HG03097 (cell line): ENCODE measurements around the gene BAG5.
A peak's percentile ranks its signal among the peaks of the same experiment; 100 is the strongest.

Experiments used
- ATAC-seq: cut with Tn5 transposase; IDR thresholded peaks from one replicate; pipeline ENCODE4 v1.9.1; 2021; ENCODE audit not compliant: unreplicated experiment, low FRiP score

BAG5 gene

DNA sequence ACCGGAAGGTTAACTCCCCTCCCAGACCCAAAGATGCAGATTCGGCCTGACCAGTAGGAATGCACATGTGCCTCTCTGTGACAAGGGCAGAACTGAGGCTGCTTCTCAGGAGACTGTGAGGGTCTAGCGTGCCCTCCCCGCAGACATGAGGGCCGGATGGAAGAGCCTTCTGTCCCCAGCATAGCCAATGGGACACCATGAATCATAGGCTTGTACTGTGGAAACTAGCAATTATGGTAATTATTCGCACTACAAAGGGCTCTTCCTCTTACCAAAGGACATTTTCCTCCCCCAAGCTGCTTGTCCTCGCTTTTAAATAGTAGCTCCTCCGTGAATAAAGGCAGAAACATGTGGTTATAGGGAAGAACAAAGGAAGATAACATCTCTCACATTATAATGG, 6.5 kb upstream of the BAG5 start:
- ATAC-seq, result no peak

DNA sequence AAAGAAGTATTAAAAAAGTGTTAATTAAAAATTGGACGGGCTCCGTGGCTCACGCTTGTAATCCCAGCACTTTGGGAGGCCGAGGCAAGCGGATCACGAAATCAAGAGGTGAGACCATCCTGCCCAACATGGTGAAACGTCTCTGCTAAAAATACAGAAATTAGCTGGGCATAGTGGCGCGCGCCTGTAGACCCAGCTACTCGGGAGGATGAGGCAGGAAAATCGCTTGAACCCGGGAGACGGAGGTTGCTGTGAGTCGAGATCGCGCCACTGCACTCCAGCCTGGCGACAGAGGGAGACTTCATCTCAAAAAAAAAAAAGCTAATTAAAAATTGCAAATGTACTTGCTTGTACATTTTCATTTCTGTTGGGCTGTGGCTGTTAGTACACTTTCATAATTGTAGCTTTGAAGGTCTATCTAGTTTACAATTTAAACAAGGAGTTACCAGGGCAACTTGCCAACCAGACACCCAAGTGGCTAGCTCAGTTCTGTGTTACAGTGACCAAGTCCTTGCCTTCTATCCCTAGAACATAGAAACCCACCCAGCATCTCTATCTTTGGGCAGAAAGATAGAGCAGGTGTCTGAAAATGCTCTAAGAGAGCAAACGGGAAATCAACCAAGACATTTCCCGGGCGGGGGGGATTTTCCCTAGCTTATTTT, 1.5 kb upstream of the BAG5 start:
- no peak for ATAC-seq

DNA sequence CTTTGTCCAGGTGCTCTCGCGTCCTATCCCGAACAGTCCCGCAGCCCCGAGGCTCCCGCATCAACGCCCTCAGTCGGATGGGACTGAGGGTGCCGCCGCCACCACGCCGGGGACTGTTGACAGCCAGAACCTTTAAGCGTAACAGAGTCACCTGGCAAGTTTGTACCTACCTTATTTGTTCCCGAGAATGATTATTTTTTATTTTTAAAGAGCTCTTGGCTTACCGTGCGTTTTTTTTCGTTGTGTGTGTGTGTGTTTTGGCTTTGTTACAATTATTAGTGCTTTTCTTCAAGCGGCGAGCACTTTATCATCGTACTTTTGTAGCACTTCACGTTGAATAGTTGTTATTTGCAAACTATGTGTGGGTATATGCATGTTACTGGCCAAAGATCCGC, 766 bp upstream of the BAG5 start:
- ATAC-seq, result no peak

DNA sequence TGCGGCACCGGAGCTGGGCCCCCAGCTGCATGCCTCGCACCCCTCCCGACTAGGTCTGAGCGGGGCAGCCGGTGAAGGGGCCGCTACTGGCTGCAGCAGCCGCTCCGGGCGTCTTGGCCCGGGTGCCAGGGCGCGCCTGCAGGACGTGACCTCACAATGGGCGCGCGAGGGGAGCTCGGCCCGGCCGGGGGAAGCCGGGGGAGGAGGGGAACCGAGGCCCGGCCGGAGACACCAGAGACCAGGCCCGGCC, 353 bp downstream of the BAG5 start:
- ATAC-seq, result peak; percentile 31

DNA sequence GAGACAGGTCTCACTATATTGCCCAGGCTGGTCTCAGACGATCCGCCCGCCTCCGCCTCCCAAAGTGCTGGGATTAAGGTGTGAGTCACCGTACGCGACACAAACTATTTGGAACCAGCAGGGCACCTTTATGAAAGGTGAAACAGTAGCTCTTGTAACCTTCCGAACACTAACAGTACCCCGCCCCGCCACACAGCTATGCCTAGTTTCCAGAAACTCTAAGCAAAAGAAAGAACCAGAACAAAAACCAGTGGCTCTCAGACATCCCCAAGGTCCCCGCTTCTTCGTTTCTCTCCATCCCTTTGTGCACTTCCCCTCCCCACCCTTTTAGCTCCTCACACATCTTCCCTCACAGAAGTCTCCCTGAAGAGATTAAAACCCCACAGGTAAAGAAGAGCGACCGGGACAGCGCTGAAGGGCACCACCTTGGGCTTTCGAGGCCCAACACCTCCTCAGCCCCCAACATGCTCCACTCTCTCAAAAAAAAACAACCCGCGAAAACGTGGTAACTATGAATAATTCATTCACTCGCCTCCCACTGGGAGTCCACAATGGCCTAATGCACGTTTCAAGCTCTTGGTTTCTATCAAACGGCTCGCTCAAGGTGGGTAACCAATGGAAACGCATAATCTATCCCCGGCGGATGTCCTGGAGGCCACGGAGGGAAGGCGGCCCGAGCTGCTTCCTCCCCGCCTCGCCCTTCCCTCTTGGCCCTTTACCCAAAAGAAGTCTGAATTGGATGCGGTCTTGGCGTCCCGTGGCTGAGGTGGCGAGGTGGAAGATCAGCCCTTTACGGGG, 877 bp downstream of the BAG5 start:
- ATAC-seq, result no peak

DNA sequence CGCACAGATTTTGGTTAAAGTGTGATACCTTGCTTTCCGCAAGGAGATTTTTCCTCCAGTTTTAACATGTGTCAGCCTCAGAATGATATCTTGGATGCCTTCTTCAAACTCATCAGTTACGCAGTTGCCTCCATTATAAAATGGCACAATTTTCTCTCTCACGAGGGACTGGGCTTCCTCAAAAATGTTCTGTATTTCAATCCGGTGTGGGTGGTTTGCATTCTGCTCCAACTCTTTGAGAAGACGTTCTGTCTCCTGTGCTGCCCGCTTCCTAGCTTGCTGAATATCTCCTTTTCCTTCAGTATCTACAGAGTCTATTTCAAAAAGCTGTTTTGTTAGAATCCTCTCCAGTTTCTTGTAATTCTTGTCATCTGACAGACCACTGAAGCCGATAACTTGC, 1.8 kb downstream of the BAG5 start:
- no peak for ATAC-seq

DNA sequence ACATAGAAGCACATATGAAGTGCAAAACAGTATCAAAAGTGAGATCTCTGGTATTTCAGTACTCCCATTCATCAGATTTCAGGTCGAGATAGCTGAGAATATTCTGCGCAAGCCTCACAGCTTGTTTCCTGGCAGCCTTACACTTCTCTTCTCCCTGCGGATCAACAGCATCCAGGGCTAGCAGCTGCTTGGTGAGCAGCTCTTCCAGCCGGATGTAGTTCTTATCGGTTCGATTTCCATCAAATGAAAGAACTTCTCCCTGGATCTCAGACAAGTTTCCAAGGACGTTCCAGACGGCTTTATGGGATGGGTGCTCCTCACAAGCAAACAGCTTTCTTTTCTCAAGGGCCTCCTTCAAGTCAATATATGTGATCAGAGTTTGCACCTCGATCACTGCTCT, 2.7 kb downstream of the BAG5 start:
- no peak for ATAC-seq

DNA sequence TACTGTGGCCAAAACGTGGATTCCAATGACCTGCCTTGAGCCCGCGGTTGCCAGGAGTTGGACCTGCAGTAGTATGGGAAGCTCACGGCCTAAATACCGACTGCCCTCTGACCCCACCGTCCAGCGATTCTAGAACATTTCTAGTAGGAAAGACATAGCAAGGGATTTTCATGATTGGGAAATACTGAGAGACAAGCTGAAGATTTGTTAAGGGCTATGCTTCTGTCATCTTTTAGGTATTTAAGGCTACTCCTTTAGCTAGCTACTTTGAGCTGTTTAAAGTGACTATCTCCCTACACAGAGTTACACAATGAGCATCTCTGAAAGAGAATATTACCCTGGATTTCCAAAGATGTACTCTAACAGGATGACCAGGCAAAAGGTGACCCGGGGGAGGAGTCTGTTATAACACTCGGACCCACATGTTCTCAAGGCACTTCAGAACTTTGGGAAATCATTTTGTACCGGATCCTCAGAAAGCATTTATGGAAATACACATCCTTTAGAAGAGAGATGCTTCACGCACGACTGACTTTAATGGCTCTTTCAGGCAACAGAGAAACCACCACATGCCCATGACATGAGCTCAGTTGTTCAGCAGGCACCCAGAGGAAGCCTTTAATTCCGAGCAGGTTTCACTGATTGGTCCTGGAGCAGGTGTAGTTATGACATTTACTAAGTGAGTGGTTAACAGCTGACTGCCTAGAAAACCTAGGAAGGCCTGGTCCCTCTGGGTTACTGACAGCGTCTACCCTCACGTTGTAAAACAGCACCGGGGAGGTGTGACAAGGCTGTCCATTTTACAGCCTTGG, 4.2 kb downstream of the BAG5 start:
- no peak for ATAC-seq

DNA sequence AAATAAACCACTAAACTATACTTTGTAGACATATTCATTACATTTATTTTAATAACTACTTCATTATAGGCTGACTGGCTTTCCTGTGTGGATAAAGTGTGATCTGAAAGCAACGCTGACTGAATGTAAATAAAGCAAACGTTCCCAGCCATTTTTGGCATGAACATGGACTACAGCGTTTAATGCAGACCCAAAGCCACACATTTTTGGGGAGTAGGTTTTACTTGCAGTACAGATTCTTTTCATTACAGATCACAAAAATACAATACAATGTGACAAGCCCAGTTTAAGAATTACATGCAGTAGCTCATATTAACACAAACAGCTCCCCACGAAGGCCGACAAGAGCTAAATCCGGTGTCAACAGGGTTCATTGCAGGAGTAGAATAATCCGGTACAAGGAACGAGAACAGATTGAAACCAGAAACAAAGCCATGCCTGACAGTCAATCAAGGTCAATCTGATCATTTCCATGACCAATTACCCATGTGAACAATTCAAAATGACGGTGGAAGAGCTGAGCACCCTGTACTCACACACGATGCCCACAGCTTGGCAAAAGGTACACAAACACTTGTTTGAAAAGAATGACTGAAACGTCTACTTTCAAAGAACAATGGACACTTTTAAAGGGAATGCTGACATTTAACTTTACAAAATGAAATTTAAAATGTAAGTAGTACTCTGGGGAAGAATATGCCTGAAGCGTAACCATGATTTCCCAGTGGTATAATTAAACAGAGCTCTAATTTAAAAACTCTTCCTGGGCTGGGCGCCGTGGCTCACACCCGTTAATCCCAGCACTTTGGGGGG, 5.3 kb downstream of the BAG5 start:
- ATAC-seq, result no peak

DNA sequence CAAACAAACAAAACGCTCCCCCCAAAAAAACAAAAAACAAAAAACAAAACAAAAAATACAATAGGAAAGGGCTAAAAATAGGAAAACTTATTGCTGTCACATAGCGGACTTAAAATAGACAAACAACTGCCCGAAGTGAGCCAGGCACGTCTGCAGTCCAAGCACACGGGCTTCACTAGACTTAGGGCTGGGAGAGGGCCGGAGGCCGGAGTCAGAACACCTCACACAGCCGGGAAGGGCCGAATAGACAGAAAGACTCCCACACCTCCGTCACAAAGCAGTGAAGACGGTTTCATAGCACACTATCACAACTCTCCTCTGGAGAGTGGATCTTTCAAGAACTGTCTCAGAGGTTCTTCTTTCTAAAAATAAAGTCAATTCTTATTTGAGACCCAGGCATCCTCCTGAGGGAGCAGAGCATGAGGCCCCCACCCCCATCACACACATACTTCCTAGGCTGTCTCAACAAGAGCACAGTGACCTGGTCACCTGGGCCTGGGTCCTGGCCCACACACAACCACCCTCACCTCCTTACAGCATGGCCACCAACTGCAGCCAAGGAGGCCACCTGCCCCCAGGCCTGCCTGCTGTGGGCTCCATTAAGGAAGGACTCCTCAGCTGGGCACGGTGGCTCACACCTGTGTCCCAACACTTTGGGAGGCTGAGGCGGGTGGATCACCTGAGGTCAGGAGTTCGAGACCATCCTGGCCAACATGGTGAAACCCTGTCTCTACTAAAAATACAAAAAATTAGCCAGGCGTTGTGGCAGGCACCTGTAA, 6.7 kb downstream of the BAG5 start:
- ATAC-seq, result no peak

DNA sequence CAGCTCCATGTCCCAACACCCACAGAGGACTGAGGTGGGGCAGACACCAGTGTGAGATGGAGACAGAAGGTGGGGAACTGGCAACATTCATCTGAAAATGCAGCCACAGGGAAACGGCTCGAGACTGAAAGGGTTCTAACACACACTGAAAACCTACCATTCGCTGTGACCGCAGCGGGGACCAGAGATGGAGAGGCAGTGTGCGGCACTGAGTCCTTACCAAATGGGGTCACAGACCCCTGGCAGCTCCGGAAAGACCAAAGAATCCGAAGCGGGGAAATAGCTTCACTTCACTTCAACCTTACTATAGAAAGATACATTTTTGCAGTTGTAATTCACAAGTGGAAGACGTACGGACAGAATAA, 9.6 kb downstream of the BAG5 start:
- no peak for ATAC-seq

DNA sequence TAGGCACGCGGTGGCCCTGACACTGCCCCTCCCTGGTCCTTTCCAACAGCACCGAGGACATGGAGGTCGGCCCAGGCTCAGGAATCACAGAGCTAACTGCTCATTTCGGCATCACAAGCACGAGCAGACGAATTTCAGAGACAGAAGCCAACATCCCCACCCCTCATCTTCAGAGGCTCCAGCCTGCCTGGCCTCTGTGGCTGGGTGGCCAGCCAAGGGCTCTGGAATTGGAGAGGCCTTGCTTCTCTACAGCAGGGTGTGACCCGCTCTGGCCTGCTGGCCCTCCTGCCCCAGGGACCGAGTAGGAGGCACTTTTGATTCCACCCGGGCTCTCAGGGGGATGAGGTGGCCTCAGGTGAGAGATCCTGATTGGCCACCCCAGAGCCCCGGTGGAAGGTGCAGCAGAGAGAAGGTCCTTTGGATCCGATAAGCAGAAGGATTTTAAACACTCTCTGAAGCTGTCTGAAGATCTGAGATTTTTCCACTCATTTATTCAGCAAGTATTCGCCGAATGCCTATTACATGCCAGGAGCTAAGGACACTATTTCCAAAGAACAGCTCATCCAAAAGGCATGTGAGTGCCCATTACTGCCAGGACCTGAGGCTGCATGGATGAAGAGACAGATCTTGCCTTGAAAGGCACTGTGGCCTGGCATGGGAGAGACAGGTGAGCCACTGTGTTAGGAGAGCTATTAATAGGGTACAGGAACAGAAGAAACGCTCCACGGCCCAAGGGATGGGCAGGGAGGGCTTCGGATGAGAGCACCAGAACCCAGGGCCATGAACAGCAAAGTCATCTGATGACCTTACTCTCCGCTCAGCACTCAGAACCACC, 10.2 kb downstream of the BAG5 start:
- no peak for ATAC-seq

DNA sequence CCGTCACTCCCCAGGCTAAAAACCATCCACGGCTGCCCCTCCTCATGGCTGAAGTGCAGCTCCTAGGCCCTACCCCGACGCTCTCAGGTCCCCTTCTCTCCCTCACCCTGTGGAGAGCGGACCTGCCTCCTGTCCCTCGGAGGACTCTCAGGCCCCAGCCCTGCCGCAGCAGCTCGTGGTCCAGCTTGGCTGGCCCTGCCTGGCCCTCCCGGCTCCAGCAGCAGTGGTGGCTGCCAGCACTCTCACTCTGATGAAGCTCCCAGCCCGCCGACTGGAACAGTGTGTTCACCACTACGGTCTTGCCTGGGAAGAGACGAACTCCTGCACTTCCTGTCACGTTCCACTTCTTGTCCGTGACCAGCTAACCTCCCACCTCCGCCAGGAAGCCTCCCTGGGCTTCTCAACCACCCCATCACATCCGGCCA, 11.1 kb downstream of the BAG5 start:
- ATAC-seq, result no peak

DNA sequence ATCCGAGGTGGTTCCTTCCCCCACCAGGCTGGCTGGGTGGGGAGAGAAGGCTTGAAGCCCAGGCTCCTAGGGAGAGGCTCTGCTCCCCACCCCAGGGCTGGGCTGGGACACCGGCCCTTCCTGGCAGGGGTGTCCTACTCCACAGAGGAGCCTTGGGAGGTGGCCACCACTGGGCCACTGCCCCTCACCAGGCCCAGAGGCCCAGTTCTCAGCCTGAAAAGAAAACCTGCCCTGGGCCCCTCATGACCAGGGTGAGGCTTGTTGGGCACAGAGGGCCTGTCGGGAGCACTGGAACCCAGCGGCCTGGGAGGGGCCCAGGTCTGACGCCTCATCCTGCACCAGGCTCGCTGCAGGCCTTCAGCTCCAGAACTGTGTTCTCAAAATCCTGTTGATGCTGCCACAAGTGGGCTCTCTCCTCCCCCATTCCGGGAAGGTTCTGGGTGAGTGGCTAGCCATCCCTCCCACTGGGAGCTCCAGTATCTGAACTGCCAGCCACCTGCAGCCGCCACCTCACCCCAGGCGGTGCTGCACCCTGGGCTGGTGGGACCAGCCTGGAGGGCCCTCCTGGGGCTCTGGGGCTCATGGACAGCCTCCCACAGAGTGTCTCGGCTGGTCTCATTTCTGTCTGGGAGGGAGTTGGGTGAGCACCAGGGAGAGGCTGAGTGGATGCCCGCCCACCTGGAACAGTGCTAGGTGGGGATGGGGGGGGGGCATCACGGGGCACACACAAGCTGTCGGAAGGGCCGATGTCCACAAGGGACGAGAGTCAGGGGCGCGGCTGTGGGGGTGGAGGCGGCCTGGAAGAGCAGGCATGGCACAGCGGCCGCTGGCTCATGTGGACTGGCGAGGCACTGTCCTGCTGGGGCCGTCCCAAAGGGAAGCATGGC, 11.8 kb downstream of the BAG5 start:
- ATAC-seq, result no peak

DNA sequence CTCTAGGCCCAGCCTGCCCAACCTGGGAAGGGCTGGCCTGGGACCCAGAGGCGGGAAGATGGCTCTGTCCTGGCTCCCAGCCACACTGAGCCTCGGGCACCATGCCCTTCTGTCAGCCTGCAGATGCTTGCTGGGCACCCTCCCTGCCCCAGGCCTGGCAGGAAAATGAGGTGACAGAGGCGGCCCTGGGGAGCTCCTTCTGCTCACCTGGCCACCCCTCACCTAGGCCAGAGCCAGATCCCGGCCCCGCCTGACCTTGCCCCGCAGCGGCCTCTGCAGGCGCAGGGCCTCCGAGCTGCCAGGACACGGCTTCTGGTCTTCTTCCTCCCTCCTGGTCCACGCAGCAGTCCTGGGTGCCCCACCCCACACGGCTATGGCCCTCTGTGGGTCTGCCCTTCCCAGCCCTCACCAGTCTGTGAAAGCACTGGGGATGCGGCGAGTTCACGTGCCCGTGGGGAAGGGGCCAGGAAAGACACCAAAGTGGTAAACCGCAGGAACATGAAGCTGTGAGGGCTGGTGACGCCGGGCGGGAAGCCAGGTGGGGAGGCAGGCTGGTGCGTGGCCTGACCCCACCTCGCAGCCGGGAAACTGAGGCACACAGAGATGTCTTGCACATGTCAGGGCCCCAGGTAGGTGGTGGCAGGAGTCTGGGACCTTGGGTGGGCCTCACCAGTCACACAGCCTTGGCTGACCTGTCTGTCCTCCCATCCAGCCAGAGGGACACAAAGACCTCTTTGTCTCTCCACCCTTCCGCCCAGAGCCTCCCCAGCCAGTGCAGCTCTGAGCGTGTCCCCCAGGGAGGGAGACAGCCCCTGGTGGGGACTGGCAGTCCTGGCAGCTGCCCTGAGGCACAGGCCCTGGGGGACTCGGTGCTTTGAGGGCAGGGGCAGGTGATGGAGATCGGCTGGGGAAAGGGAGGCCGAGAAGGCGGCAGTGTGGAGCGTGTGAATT, 12.8 kb downstream of the BAG5 start:
- no peak for ATAC-seq

DNA sequence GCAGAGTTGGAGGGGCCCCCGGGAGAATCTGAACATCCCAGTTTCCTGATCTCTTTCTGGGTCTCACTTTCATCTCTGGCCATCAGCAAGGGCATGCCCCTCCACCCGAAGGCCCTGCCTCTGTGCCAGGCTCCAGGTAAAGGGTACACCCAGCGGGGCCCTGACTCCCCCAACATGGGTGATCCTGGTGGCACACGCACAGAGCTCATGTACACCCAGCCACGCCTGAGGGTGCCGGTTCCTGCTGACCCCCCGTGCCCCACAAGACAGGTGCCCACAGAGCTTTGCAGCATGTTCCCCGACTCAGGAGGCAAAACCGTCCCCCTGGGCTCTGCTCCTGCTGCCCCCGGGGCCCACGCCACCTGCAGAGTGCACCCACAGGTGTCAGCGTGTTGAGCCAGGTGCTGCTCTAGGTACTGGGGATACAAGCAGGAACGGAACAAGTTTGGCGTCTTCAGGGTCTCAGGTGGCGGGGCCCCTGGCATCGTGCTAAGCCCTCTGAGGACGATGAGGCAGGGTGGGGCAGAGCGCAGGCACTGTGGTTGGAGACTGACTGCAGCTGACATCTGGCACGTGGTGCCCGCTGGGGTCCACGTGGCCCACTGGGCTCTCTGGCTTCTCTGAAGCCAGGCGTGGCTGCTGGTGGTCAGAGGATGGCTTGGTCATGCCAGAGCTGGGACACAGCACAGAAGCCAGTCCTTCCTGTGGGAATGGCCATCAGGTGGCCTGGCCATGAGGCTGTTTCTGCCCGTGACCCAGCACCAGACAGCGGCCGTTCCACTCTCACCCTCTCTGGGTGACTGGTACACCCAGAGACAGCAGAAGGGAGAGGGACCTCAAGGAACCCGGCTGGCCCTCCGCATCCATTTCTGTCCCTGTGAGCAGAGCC, 13.8 kb downstream of the BAG5 start:
- ATAC-seq, result no peak
